ENCODE data around the gene RYR2. TPM values are rescaled to one million over a fixed set of nuclear protein-coding genes. Genes with fewer than 3 reads are reported as not detected.

Gene RYR2
- total and polyA plus RNA-seq, 2 of the 8 experiments (the other 6 are each of a cell fraction or from before 2014, with no cell fraction given) = 1.3 to 4.4 TPM

DNA sequence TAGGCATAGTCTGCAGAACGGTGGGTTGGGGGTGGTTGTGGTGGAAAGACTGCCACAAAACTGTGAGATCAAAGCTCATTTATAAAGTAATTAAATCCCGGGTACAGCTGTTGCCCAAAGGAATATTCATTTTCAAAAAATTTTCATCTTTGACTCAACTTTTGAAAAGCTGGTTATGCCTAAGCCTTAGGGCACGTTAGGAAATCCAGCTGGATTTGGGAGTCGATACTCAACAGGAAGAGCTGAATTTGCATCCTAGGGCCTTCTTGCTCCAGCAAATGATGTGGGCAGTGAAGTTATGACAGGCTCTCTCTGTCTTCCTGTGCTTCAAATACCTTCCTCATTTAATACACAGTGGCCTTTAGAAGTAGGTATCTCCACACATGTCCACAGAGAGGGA, 817.0 kb downstream of the RYR2 start:
- Histone ChIP-seq H3K23ac (ENCODE audit: insufficient read length) (no peak overlapping the region), H3K27me3 (replicated peaks in 1 of 4; ENCODE audit: control insufficient read depth in 3 of 4, extremely low read depth in 1 of 4, insufficient read depth in 3 of 4, low read length in 3 of 4) (no peaks in the 10 kb centered on the region), H4K5ac (ENCODE audit: insufficient read length, low read depth, low read length) (no peak overlapping the region), H3K14ac (ENCODE audit: insufficient read length) (no peak overlapping the region), H3K4me3 (ENCODE audit: extremely low read depth in 1 of 4, insufficient read depth in 2 of 4, low read depth in 3 of 4, low read length in 4 of 4) (no peak overlapping the region), H3K36me3 (ENCODE audit: control insufficient read depth in 2 of 4, insufficient read depth in 4 of 4, low read length in 3 of 4) (no peaks in the 10 kb centered on the region), H3K4me1 (replicated peaks in 1 of 4; ENCODE audit: control insufficient read depth in 3 of 4, insufficient read depth in 4 of 4, low read length in 3 of 4) (peaks cover 0 to 9% (median 7%) of the 10 kb centered on the region in 4 experiments; a peak in 6 of 7 replicates), H3K79me1 (ENCODE audit: low read depth, low read length) (no peaks in the 10 kb centered on the region), H2BK15ac (ENCODE audit: low read length) (no peak overlapping the region), H3K23me2 (ENCODE audit: low read depth, low read length) (no peaks in the 10 kb centered on the region), H2BK20ac (ENCODE audit: low read length) (no peak overlapping the region), H3K9ac (replicated peaks in 1 of 4; ENCODE audit: extremely low read depth in 1 of 4, low read depth in 3 of 4, low read length in 3 of 4) (no peak overlapping the region), H3K9me3 (ENCODE audit: insufficient read depth in 2 of 2, low read depth in 1 of 2, low read length in 1 of 2) (0 out of 4 replicates have a peak, but pooled peaks cover 0 to 3% of the 10 kb centered on the region in 2 experiments), H3K56ac (replicated peaks; ENCODE audit: insufficient read length, low read depth, low read length) (no peak overlapping the region), H3K4ac (replicated peaks; ENCODE audit: insufficient read length, low read depth, low read length) (no peak overlapping the region), H2AFZ (ENCODE audit: low read length) (no peak overlapping the region), H3K18ac (ENCODE audit: extremely low read depth, low read length) (no peak overlapping the region), H3K79me2 (ENCODE audit: control insufficient read depth in 1 of 2, insufficient read depth in 2 of 2, low read length in 2 of 2) (no peaks in the 10 kb centered on the region), H2BK5ac (ENCODE audit: low read depth, low read length) (no peak overlapping the region), H3K27ac (ENCODE audit: low read depth, low read length) (no peak overlapping the region), H3K4me2 (ENCODE audit: insufficient read depth in 1 of 2, low read depth in 2 of 2, low read length in 2 of 2) (no peak overlapping the region), H2AK5ac (ENCODE audit: low read depth, low read length) (no peak overlapping the region), H4K8ac (ENCODE audit: extremely low read depth, insufficient read depth, low read length) (no peak overlapping the region), H4K91ac (replicated peaks; ENCODE audit: insufficient read length, low read length) (no peak overlapping the region), H4K20me1 (replicated peaks in 1 of 2; ENCODE audit: control insufficient read depth in 1 of 2, insufficient read depth in 2 of 2, low read length in 2 of 2) (no peaks in the 10 kb centered on the region), H2BK12ac (ENCODE audit: low read depth, low read length) (no peak overlapping the region), H2BK120ac (replicated peaks; ENCODE audit: low read depth, low read length) (no peak overlapping the region)
- ChIA-PET POLR2A (ENCODE audit: partially characterized antibody) (no interaction called here), CTCF (ENCODE audit: partially characterized antibody) (interaction anchor here (1.1 kb wide), 1 partner anchor 21 kb away, joined by 3 read pairs; no protein-coding TSS in a partner anchor)
- no peak for DNase-seq (ENCODE audit: low read depth in 1 of 2, low spot score in 2 of 2)
- no peak for TF ChIP-seq SIN3A (conservative IDR thresholded peaks at IDR 0.05 in 1 of 2, IDR thresholded peaks at IDR 0.05 in 1 of 2; ENCODE audit: low read depth in 1 of 2, low read length in 2 of 2)
- TF ChIP-seq EGR1 (IDR thresholded peaks at IDR 0.05; ENCODE audit: borderline replicate concordance, low read depth, low read length) = no peak
- TF ChIP-seq EP300 (IDR thresholded peaks at IDR 0.05; ENCODE audit: borderline replicate concordance in 1 of 2, low read depth in 2 of 2, low read length in 2 of 2) = no peak
- no peak for TF ChIP-seq FOSL1 (IDR thresholded peaks at IDR 0.05; ENCODE audit: insufficient read depth, low read depth, low read length)
- no peak for TF ChIP-seq POLR2AphosphoS5 (IDR thresholded peaks at IDR 0.05; ENCODE audit: low read depth, low read length)
- TF ChIP-seq CREB1 (IDR thresholded peaks at IDR 0.05) = no peak
- TF ChIP-seq NANOG (IDR thresholded peaks at IDR 0.05; ENCODE audit: insufficient read depth, low read depth, low read length, poor library complexity, severe bottlenecking) = no peak
- WGBS, 2 experiments (ENCODE audit: extremely low coverage in 1 of 2, insufficient coverage in 1 of 2, insufficient read length in 1 of 2, insufficient replicate concordance in 2 of 2, low coverage in 1 of 2, low lambda C conversion rate in 2 of 2, missing lambda C conversion rate in 1 of 2) = 88% methylated on average over 4 of the region's 4 CpGs; no CpG with 5 or more reads in 1 of the 2 experiments
- no peak for FAIRE-seq
